ENCODE data around the gene WDR45B. TPM values are rescaled to one million over a fixed set of nuclear protein-coding genes. Genes with fewer than 3 reads are reported as not detected.

Gene WDR45B
- total and polyA plus RNA-seq, 2 donors (not counting 3 experiments of a cell fraction or from before 2014, with no cell fraction given) = 62.0 to 76.7 TPM

DNA sequence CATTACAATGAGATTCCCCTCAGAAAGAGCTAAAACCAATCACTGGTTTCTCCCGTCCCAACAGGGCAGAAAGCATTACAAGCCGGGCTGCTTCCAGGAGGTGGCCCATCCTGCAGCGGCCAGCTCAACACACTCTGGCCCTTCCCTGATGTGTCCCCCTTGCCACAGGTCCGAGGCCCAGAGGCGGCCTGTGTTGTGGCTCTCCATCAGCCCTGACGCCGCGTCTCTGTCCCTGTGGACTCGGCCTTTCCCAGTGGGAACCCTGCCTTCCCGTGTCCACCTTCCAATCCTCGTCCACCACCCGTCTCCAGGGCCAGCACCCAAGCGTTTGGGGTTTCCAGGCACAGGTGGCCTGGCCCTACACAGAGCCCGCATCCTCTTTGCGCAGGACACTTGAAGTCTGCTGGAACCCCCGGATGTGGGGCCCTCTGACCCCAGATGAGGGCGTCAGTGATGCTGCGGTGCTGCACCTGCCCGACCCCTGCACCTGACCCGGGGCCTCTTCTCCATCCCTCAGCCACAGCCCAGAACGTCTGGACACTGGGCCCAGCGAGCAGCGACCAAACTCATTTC, 29.2 kb upstream of the WDR45B start:
- Histone ChIP-seq H3K9me1 (replicated peaks; ENCODE audit: control insufficient read depth, extremely low read depth, insufficient read depth, low read length) (no peaks in the 10 kb centered on the region), H3K4me2 (ENCODE audit: insufficient read depth, low read length) (no peak overlapping the region), H3K4me1 (ENCODE audit: control insufficient read depth, extremely low read depth, insufficient read depth, low read length) (no peaks in the 10 kb centered on the region), H3K9ac (replicated peaks; ENCODE audit: extremely low read depth, insufficient read depth, low read length) (no peak overlapping the region), H2AFZ (ENCODE audit: low read depth, low read length) (no peak overlapping the region), H3K4me3 (replicated peaks in 1 of 3; ENCODE audit: insufficient read depth in 1 of 3, low read depth in 1 of 3, low read length in 3 of 3) (no peak overlapping the region), H4K20me1 (replicated peaks; ENCODE audit: control insufficient read depth, extremely low read depth, insufficient read depth, low read length) (no peaks in the 10 kb centered on the region), H3K79me2 (ENCODE audit: control insufficient read depth, insufficient read depth, low read length) (no peaks in the 10 kb centered on the region), H3K27ac (ENCODE audit: insufficient read depth, low read depth, low read length) (no peak overlapping the region), H3K36me3 (ENCODE audit: control insufficient read depth in 2 of 2, extremely low read depth in 1 of 2, insufficient read depth in 2 of 2, low read length in 2 of 2) (no peaks in the 10 kb centered on the region), H3K27me3 (ENCODE audit: control insufficient read depth in 2 of 2, insufficient read depth in 2 of 2, low read length in 2 of 2) (no peaks in the 10 kb centered on the region), H3K9me3 (replicated peaks; ENCODE audit: control insufficient read depth, insufficient read depth, low read length) (no peaks in the 10 kb centered on the region)
- BruUV-seq (replicated peaks) = no TSS peak
- no peak for DNase-seq (ENCODE audit: low read depth, low spot score)
- dilution Hi-C loops (cut with MboI; ENCODE audit: extremely low pct_ligation_motif_present, low sequenced_read_pairs) = no loop called here
- TF ChIP-seq MYC (IDR thresholded peaks at IDR 0.05; ENCODE audit: low read depth, low read length) (no peak), POLR2AphosphoS5 (IDR thresholded peaks at IDR 0.05; ENCODE audit: insufficient read depth, low read depth, low read length) (no peak), JUN (IDR thresholded peaks at IDR 0.05; ENCODE audit: borderline replicate concordance, insufficient read depth, insufficient read length, low read depth) (no peak), POLR2A (IDR thresholded peaks at IDR 0.05; ENCODE audit: low read depth, low read length) (no peak), FOS (IDR thresholded peaks at IDR 0.05; ENCODE audit: borderline replicate concordance, insufficient read depth, low read length) (no peak), EZH2 (IDR thresholded peaks at IDR 0.05; ENCODE audit: borderline replicate concordance, low read depth, low read length, severe bottlenecking) (no peak), GATA2 (IDR thresholded peaks at IDR 0.05; ENCODE audit: insufficient read depth, insufficient read length, low read depth, low read length) (no peak)
- TF ChIP-seq, protein P1, sequence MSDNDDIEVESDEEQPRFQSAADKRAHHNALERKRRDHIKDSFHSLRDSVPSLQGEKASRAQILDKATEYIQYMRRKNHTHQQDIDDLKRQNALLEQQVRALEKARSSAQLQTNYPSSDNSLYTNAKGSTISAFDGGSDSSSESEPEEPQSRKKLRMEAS (IDR thresholded peaks at IDR 0.05; ENCODE audit: insufficient read depth, insufficient read length) = no peak
- TF ChIP-seq, protein P2, sequence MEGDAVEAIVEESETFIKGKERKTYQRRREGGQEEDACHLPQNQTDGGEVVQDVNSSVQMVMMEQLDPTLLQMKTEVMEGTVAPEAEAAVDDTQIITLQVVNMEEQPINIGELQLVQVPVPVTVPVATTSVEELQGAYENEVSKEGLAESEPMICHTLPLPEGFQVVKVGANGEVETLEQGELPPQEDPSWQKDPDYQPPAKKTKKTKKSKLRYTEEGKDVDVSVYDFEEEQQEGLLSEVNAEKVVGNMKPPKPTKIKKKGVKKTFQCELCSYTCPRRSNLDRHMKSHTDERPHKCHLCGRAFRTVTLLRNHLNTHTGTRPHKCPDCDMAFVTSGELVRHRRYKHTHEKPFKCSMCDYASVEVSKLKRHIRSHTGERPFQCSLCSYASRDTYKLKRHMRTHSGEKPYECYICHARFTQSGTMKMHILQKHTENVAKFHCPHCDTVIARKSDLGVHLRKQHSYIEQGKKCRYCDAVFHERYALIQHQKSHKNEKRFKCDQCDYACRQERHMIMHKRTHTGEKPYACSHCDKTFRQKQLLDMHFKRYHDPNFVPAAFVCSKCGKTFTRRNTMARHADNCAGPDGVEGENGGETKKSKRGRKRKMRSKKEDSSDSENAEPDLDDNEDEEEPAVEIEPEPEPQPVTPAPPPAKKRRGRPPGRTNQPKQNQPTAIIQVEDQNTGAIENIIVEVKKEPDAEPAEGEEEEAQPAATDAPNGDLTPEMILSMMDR (IDR thresholded peaks at IDR 0.05; ENCODE audit: extremely low read depth in 1 of 2, insufficient read depth in 1 of 2, low read depth in 1 of 2, low read length in 2 of 2) = no peak
- FAIRE-seq = no peak
- intact Hi-C loops (cut with micrococcal nuclease) = no loop called here
- CTCF ChIA-PET = interaction anchor here (1.2 to 1.8 kb wide), 2 partner anchors 9 to 11 kb away, joined by 4 to 5 read pairs; no protein-coding TSS in a partner anchor
- POLR2A ChIA-PET = no interaction called here
